ENCODE data around the gene CYP2B6.

DNA sequence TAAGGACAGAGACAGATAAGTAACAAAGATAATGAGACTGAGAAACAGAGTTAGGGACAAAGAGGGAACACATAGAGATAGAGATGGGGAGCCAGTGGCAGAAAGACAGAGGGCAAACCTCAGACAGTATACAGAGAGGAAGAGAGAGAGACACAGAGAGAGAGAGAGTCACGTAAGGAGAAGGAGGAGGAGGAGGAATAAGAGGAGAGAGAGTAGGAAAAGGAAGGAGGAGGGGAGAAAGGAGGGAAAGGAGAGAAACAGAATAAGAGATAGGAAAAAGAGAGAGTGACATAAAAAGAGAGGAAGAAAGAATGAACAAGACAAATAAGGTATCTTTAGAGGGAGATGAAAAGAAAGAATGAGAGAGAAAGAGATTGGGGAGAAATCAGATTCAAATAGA is 23.6 kb downstream of the CYP2B6 start:
- TF ChIP-seq, protein P1, sequence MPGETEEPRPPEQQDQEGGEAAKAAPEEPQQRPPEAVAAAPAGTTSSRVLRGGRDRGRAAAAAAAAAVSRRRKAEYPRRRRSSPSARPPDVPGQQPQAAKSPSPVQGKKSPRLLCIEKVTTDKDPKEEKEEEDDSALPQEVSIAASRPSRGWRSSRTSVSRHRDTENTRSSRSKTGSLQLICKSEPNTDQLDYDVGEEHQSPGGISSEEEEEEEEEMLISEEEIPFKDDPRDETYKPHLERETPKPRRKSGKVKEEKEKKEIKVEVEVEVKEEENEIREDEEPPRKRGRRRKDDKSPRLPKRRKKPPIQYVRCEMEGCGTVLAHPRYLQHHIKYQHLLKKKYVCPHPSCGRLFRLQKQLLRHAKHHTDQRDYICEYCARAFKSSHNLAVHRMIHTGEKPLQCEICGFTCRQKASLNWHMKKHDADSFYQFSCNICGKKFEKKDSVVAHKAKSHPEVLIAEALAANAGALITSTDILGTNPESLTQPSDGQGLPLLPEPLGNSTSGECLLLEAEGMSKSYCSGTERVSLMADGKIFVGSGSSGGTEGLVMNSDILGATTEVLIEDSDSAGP (CRISPR knock-in tag; IDR thresholded peaks at IDR 0.05; ENCODE audit: borderline replicate concordance) = no peak
- TF ChIP-seq POLR2A (IDR thresholded peaks at IDR 0.05; ENCODE audit: insufficient read depth in 1 of 2, low read depth in 2 of 2, low read length in 2 of 2) (no peak), ZNF766 (CRISPR knock-in tag; IDR thresholded peaks at IDR 0.05; ENCODE audit: borderline replicate concordance) (no peak), NR3C1 (CRISPR knock-in tag; IDR thresholded peaks at IDR 0.05) (no peak), ZSCAN30 (CRISPR knock-in tag; IDR thresholded peaks at IDR 0.05) (no peak)
- TF ChIP-seq, protein P2, sequence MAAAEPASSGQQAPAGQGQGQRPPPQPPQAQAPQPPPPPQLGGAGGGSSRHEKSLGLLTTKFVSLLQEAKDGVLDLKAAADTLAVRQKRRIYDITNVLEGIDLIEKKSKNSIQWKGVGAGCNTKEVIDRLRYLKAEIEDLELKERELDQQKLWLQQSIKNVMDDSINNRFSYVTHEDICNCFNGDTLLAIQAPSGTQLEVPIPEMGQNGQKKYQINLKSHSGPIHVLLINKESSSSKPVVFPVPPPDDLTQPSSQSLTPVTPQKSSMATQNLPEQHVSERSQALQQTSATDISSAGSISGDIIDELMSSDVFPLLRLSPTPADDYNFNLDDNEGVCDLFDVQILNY (CRISPR knock-in tag; conservative IDR thresholded peaks at IDR 0.05) = no peak

Data from HepG2 (cell line).